NCI-H345 treated with DMSO at 0.1 percent for 48 hours (cell line): Measurements from ENCODE around the gene HYDIN.
"Not testable (repeated sequence)": the region's sequence is repeated elsewhere in the genome, so short reads cannot be mapped to it uniquely, and the experiment has no call there.

ENCODE experiments used
- DNase-seq: peaks from one replicate; lab custom pipeline; 2025; ENCODE audit not compliant: unreplicated experiment; lab: John Stamatoyannopoulos, UW

The HYDIN gene

GRCh38 chr16:71143246-71143645 is 87.3 kb downstream of the HYDIN start:
- DNase-seq, result not testable (repeated sequence)

DNA sequence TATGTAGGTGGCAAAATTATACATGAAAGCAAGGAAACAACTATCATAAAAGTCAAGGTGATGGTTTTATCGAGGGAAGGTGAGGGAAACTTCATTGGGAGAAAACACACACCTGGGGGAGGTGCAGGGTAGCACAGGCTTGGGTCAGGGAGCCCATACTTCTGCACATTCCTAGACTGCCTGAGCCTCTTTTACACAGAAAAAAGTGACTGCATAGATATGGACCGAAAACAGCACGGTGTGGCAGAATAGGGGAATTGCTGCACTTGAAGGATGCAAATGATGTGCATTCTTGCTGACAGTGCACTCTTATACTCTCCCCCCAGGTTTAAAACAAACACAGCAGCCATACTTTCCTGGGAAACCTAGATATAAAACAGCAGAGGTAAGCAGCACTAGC is 120.0 kb downstream of the HYDIN start:
- DNase-seq, result not testable (repeated sequence)

- DNase-seq, result not testable (repeated sequence)
These were observed 120.8 kb downstream of the HYDIN start for GRCh38 chr16:71109656-71110208.

DNA sequence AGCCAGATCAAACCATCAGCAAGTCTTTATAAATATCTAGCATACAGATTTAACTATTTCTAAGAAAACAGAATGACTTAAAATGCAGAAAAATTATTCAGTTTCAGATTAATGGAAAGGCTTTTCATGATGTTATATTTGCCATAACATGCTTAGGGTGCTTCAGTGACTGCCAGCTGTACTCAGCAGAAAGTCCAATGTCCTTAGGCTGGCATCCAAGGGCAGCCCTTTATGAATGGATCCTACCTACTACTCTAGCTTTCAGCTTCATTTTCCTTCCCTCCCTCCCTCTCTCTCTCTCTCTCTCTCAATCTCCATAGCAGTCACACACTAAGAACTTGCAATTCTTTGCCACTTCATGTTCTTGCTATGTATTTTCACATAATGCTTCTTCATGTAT is 124.6 kb downstream of the HYDIN start:
- DNase-seq, result not testable (repeated sequence)

DNA sequence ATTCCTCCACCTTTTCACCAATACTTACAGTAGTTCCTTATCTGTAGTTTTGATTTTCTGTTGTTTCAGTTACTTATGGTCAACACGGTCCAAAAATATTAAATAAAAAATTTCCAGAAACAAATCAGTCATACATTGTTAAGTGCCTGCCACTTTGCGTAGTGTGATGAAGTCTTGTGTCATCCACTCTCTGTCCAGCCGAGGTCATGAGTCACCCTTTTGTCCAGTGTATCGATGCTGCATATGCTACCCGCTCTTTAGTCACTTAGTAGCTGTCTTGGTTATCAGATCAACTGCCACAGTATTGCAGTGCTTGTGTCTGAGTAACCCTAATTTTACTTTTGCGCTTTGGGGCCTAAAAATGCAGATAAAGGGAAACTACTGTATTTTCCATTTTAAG is 146.9 kb downstream of the HYDIN start:
- DNase-seq, result not testable (repeated sequence)

DNA sequence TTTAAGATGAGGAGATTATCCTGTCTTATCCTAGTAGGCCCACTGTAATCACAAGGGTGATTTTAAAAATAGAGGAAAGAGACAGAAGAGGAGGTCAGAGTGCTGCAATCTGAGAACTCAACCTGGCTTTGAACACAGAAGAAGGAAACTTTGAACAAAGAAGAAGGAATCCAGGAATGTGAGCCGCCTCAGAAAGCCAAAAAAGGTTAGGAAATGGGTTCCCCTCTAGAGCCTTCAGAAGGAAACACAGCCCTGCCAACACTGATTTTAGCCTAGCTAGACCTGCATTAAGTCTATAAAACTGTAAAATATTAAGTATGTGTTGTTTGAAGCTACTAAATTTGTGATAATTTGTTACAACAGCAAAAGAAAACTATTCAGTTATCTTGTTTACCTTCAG is 149.7 kb downstream of the HYDIN start:
- DNase-seq, result not testable (repeated sequence)

DNA sequence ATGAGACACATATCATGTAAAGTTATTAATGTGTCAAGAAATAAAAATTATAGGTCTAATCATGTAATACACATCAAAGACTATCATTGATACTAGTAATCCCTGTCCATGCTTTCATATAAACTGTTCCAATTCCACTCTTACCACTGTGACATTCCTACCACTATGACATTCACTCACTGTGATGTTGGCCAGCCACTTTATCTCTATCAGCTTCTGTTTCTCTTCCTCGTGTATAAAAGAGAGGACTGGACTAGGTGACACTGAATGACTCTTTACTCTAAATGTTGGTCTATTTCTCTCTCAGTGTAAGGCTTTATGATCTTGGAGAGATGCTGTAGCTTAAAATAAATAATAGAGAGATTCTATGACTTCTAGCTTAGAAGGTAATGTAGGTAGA is 150.3 kb downstream of the HYDIN start:
- DNase-seq, result not testable (repeated sequence)

- DNase-seq, result not testable (repeated sequence)
These were observed 159.9 kb downstream of the HYDIN start for GRCh38 chr16:71070651-71071050.

DNA sequence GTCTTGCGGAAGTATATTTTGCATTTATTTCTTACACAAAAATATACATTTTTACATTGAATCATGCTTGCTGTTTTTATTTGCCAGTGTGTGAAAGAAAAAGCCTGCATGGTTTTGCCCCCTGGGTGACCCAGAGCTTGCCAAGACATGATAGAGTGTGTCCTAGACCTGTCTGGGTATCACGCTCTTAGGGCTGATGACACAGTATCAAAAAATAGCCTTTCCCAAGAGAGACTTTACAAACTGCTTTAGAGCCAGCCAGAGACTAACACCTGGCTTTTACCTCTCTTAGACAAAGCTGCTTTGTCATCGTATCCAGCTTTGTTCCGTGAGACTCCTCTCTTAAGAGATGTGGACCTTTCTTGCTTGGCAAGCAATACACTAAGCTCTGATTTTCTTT is 160.7 kb downstream of the HYDIN start:
- DNase-seq, result not testable (repeated sequence)

DNA sequence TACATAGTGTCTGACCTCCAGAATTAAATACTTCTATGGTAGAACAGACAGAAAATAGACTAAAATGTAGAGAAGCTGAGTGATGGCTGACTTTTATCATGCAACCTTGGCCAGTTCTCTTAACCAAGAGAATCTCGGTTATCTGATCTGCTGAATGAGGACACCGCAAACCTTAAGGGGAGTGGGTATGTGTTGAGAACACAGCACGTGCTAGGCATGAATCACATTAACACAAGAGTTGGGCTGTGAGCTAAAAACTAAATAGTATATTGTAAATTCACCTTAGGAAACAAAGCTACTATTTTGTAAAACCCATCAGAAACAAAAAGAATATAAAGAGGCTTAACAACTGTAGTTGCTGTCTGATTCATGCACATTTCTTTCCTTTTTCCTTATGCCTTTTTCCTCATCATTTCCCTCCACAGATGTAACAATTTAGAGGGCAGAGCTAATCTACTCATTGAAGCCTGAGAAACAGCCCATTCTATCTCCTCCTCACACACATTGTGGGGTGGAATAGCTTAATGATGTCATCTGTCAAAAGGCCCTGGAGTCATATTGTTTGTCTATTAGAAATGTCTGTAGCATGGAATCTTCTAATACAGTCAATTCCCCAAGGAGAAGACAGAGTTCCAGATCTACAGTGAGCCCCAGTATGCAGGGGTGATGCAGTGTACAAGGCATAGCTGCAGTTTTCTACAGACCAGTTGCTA is 176.5 kb downstream of the HYDIN start:
- not testable (repeated sequence) for DNase-seq

GRCh38 chr16:71050307-71050706 is 180.2 kb downstream of the HYDIN start:
- DNase-seq, result not testable (repeated sequence)

DNA sequence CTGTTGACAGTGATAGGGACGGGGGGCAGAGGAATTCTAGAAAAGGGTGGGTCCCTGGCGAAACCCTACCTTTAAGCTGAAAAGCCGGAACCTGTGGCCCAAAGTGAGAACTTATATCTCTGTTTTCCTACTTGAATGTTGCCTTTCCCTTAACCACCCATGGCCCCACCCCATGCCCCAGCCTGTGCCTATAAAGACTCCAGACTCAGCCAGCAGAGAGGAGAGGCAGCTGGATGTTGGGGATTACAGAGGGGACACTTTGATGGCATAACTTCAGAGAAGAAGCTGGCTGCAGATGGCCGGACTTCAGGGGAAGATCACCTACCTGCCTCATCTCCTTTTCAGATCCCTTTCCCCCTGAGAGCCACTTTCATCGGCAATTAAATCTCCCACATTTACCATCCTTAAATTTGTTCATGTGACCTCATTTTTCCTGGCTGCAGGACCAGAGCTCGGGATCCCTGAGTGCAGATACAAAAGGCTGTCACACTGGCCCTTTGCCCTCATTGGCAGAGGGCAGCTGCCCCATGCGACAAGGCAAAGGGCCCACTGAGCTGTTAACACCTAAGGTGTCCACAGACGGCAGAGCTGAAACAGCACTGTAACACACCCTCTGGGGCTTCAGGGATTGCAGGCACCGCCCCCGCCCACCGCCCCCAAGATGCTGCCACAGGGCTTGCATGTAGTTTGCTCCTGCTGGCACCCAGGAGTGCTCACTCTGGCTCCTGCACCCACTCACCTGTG is 191.0 kb downstream of the HYDIN start:
- not testable (repeated sequence) for DNase-seq

GRCh38 chr16:71038421-71038820 is 192.1 kb downstream of the HYDIN start:
- not testable (repeated sequence) for DNase-seq

GRCh38 chr16:71037987-71038386 is 192.5 kb downstream of the HYDIN start:
- DNase-seq, result not testable (repeated sequence)

GRCh38 chr16:71028032-71028727 is 202.3 kb downstream of the HYDIN start:
- DNase-seq, result not testable (repeated sequence)

DNA sequence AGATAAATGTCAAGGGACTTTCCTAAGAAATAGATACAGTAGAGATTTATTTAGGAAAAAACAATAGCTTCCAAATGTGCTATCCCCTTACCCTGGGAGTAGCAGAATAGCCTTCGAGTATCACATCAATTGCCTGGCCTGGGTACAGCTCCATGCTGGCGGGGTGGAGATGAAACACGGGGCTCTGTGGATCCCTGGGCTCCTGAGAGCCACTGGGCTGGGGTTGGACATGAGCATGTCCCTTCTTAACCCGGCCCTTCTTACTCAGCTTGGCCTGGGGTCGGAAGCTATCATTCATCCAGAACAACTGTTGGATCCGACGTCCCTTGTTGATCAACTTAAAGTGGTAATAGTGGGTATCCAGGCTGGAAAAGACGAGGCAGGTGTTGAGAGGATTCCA is 203.0 kb downstream of the HYDIN start:
- DNase-seq, result not testable (repeated sequence)

GRCh38 chr16:71023851-71024439 is 206.6 kb downstream of the HYDIN start:
- not testable (repeated sequence) for DNase-seq

GRCh38 chr16:71021961-71022537 is 208.5 kb downstream of the HYDIN start:
- DNase-seq, result not testable (repeated sequence)

DNA sequence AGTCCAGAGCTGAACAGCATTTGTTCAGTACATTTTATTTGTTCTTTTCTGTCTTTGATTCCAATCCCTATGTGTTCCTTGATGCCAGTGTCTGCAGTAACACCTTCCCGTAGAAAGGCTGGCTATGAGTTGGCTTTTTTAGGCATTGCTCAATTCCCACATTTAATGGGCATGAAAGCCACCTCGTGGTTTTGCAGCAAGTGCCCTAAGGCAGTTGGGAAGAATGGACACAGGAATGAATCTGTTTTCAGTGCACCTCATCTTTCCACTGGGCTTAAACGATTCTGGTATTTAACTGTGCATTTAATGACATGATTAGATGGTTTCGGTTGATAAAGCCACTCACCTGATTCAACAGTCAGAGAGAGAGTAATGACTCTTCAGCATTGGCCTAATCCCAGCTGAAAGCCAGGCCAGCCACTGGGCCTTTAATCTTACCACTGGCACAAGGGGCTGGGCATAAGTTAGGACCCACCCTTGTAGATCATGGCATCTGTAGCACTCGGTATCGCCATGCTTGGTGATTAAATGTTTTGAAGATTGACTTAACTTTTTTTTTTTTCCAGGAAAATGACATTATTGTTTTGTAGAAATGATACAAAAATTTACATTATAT is 211.3 kb downstream of the HYDIN start:
- not testable (repeated sequence) for DNase-seq

- not testable (repeated sequence) for DNase-seq
These were observed 215.1 kb downstream of the HYDIN start for GRCh38 chr16:71015419-71015818.
